ENCODE data around the gene TNS3. TPM values are rescaled to one million over a fixed set of nuclear protein-coding genes. Genes with fewer than 3 reads are reported as not detected.
A peak's percentile ranks its signal among the peaks of the same experiment; 100 is the strongest.

Gene TNS3
- total and polyA plus RNA-seq, 2 of the 13 experiments (the other 11 are each of a cell fraction or from before 2014, with no cell fraction given): 52.9 to 55.7 TPM

DNA sequence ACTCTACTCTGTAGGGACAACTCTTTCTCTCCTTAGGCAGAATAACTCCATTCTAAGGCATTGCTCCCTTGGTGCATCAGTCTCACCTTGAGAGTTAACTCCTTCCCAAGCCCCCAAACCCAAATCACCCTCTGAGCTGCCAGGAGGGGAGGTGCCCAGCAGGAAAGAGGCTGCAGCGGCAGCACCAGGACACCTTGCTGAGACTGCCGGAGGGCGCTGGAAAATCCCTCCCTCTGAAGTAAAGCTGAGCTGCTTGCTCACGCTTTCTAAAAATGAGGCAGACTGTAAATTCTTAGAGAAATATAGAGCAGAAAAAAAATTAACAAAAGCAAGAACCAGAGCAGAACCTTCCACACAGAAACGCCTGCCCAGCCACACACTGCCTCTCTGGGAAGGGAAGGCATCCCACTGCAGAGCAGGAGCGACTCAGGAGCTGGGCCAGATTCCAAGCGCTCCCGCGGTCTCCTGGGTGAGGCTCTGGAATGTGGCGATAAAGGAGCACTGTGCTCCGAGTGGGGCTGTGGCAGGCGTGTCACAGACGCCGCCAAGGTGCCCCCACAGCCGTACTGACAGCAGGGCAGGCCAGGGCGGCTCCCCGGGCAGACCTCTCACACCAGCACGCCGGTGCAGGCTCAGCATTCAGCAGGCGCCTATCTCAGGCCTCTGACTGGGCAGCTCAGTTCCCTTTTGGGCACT, 202.1 kb downstream of the TNS3 start (continued):
- TF ChIP-seq, protein P1, sequence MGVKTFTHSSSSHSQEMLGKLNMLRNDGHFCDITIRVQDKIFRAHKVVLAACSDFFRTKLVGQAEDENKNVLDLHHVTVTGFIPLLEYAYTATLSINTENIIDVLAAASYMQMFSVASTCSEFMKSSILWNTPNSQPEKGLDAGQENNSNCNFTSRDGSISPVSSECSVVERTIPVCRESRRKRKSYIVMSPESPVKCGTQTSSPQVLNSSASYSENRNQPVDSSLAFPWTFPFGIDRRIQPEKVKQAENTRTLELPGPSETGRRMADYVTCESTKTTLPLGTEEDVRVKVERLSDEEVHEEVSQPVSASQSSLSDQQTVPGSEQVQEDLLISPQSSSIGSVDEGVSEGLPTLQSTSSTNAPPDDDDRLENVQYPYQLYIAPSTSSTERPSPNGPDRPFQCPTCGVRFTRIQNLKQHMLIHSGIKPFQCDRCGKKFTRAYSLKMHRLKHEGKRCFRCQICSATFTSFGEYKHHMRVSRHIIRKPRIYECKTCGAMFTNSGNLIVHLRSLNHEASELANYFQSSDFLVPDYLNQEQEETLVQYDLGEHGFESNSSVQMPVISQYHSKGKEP (CRISPR knock-in tag; IDR thresholded peaks at IDR 0.05): no peak
- TF ChIP-seq RXRA (CRISPR knock-in tag; IDR thresholded peaks at IDR 0.05): 0 out of 2 replicates have a peak, but pooled peaks have one; percentile 10
- TF ChIP-seq, protein P2, sequence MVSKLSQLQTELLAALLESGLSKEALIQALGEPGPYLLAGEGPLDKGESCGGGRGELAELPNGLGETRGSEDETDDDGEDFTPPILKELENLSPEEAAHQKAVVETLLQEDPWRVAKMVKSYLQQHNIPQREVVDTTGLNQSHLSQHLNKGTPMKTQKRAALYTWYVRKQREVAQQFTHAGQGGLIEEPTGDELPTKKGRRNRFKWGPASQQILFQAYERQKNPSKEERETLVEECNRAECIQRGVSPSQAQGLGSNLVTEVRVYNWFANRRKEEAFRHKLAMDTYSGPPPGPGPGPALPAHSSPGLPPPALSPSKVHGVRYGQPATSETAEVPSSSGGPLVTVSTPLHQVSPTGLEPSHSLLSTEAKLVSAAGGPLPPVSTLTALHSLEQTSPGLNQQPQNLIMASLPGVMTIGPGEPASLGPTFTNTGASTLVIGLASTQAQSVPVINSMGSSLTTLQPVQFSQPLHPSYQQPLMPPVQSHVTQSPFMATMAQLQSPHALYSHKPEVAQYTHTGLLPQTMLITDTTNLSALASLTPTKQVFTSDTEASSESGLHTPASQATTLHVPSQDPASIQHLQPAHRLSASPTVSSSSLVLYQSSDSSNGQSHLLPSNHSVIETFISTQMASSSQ (IDR thresholded peaks at IDR 0.05; ENCODE audit: low read depth): no peak
- TF ChIP-seq, protein P2 (CRISPR knock-in tag; IDR thresholded peaks at IDR 0.05; ENCODE audit: borderline replicate concordance): no peak
- TF ChIP-seq, protein P3, sequence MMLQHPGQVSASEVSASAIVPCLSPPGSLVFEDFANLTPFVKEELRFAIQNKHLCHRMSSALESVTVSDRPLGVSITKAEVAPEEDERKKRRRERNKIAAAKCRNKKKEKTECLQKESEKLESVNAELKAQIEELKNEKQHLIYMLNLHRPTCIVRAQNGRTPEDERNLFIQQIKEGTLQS (CRISPR knock-in tag; IDR thresholded peaks at IDR 0.05): no peak
- TF ChIP-seq, protein P4, sequence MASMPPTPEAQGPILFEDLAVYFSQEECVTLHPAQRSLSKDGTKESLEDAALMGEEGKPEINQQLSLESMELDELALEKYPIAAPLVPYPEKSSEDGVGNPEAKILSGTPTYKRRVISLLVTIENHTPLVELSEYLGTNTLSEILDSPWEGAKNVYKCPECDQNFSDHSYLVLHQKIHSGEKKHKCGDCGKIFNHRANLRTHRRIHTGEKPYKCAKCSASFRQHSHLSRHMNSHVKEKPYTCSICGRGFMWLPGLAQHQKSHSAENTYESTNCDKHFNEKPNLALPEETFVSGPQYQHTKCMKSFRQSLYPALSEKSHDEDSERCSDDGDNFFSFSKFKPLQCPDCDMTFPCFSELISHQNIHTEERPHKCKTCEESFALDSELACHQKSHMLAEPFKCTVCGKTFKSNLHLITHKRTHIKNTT (CRISPR knock-in tag; IDR thresholded peaks at IDR 0.05): no peak
- TF ChIP-seq, protein P5, sequence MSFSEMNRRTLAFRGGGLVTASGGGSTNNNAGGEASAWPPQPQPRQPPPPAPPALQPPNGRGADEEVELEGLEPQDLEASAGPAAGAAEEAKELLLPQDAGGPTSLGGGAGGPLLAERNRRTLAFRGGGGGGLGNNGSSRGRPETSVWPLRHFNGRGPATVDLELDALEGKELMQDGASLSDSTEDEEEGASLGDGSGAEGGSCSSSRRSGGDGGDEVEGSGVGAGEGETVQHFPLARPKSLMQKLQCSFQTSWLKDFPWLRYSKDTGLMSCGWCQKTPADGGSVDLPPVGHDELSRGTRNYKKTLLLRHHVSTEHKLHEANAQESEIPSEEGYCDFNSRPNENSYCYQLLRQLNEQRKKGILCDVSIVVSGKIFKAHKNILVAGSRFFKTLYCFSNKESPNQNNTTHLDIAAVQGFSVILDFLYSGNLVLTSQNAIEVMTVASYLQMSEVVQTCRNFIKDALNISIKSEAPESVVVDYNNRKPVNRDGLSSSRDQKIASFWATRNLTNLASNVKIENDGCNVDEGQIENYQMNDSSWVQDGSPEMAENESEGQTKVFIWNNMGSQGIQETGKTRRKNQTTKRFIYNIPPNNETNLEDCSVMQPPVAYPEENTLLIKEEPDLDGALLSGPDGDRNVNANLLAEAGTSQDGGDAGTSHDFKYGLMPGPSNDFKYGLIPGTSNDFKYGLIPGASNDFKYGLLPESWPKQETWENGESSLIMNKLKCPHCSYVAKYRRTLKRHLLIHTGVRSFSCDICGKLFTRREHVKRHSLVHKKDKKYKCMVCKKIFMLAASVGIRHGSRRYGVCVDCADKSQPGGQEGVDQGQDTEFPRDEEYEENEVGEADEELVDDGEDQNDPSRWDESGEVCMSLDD (CRISPR knock-in tag; IDR thresholded peaks at IDR 0.05; ENCODE audit: borderline replicate concordance): no peak
- TF ChIP-seq, protein P6, sequence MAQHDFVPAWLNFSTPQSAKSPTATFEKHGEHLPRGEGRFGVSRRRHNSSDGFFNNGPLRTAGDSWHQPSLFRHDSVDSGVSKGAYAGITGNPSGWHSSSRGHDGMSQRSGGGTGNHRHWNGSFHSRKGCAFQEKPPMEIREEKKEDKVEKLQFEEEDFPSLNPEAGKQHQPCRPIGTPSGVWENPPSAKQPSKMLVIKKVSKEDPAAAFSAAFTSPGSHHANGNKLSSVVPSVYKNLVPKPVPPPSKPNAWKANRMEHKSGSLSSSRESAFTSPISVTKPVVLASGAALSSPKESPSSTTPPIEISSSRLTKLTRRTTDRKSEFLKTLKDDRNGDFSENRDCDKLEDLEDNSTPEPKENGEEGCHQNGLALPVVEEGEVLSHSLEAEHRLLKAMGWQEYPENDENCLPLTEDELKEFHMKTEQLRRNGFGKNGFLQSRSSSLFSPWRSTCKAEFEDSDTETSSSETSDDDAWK (CRISPR knock-in tag; IDR thresholded peaks at IDR 0.05): no peak
- TF ChIP-seq ZMAT3 (CRISPR knock-in tag; conservative IDR thresholded peaks at IDR 0.05): no peak
- no peak for TF ChIP-seq ZNF543 (CRISPR knock-in tag; IDR thresholded peaks at IDR 0.05)
- no peak for TF ChIP-seq ZKSCAN8 (CRISPR knock-in tag; IDR thresholded peaks at IDR 0.05; ENCODE audit: borderline replicate concordance)
- TF ChIP-seq MBD4 (IDR thresholded peaks at IDR 0.05; ENCODE audit: borderline replicate concordance, low read length): no peak
- TF ChIP-seq HNF4G (IDR thresholded peaks at IDR 0.05; ENCODE audit: borderline replicate concordance, low read depth, low read length): no peak
- TF ChIP-seq HNF4G (CRISPR knock-in tag; IDR thresholded peaks at IDR 0.05; ENCODE audit: borderline replicate concordance, low read depth): no peak
- TF ChIP-seq ZNF747 (CRISPR knock-in tag; IDR thresholded peaks at IDR 0.05; ENCODE audit: borderline replicate concordance): no peak
- TF ChIP-seq, protein P7, sequence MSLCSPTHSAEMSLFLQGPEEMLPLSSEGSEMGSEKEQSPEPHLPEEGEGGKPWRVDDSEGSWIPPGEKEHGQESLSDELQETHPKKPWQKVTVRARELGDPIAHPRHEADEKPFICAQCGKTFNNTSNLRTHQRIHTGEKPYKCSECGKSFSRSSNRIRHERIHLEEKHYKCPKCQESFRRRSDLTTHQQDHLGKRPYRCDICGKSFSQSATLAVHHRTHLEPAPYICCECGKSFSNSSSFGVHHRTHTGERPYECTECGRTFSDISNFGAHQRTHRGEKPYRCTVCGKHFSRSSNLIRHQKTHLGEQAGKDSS (CRISPR knock-in tag; IDR thresholded peaks at IDR 0.05; ENCODE audit: borderline replicate concordance, low read depth): no peak
- TF ChIP-seq FOXK2 (IDR thresholded peaks at IDR 0.05): no peak

All from HepG2 (cell line).